ENCODE data around the gene KRTAP12-3. TPM values are rescaled to one million over a fixed set of nuclear protein-coding genes. Genes with fewer than 3 reads are reported as not detected.

Gene KRTAP12-3
- total RNA-seq, 2 experiments from 2014 or later: not detected

DNA sequence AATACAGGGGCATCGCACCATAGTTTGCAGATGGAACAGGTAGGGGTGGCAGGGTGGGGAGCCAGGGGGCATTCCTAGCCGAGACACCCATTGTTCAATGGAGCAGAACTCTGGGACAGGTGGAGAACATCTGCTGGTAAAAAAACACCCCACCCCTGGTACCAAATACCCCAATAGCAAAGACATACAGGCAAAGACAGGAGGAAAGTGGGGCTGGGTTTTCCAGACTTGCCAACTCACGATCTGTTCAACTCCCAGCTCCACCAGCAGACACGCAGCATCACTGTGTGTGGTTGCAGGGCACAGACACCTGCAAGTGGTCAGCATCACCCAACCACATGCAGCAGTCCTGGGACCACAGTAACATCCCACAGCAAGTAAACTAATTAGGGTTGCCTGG lies 46.2 kb upstream of the KRTAP12-3 start:
- no TSS peak for BruUV-seq (replicated peaks)
- H4K20me1 ChIP-seq (ENCODE audit: insufficient read depth, low read length): no peaks in the 10 kb centered on the region
- no peaks in the 10 kb centered on the region for H3K79me2 ChIP-seq (ENCODE audit: insufficient read depth, low read depth, low read length)
- H3K27ac ChIP-seq (ENCODE audit: low read depth, low read length, poor library complexity, severe bottlenecking): no peak overlapping the region
- H3K4me2 ChIP-seq (ENCODE audit: low read length): no peak overlapping the region
- no peak overlapping the region for H2AFZ ChIP-seq (ENCODE audit: low read length)
- no peak overlapping the region for H3K4me3 ChIP-seq (ENCODE audit: low read depth, low read length, poor library complexity, severe bottlenecking)
- CTCF ChIA-PET (ENCODE audit: unreplicated experiment): no interaction called here
- H3K36me3 ChIP-seq (ENCODE audit: insufficient read depth, low read length): no peaks in the 10 kb centered on the region
- intact Hi-C loops (cut with micrococcal nuclease; ENCODE audit: unreplicated experiment): no loop called here
- no peak for DNase-seq (ENCODE audit: low spot score)
- H3K9me2 ChIP-seq (ENCODE audit: insufficient read depth, low read length): no peaks in the 10 kb centered on the region
- POLR2A ChIA-PET: no interaction called here
- 0 out of 2 replicates have a peak, but pooled peaks cover 9% of the 10 kb centered on the region for H3K9me3 ChIP-seq (ENCODE audit: low read length)
- no peak for TF ChIP-seq EZH2phosphoT487 (IDR thresholded peaks at IDR 0.05; ENCODE audit: borderline replicate concordance, low read depth, low read length)
- TF ChIP-seq, protein P1, sequence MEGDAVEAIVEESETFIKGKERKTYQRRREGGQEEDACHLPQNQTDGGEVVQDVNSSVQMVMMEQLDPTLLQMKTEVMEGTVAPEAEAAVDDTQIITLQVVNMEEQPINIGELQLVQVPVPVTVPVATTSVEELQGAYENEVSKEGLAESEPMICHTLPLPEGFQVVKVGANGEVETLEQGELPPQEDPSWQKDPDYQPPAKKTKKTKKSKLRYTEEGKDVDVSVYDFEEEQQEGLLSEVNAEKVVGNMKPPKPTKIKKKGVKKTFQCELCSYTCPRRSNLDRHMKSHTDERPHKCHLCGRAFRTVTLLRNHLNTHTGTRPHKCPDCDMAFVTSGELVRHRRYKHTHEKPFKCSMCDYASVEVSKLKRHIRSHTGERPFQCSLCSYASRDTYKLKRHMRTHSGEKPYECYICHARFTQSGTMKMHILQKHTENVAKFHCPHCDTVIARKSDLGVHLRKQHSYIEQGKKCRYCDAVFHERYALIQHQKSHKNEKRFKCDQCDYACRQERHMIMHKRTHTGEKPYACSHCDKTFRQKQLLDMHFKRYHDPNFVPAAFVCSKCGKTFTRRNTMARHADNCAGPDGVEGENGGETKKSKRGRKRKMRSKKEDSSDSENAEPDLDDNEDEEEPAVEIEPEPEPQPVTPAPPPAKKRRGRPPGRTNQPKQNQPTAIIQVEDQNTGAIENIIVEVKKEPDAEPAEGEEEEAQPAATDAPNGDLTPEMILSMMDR (conservative IDR thresholded peaks at IDR 0.05; ENCODE audit: low read length): no peak
- no peaks in the 10 kb centered on the region for H3K4me1 ChIP-seq (ENCODE audit: insufficient read depth, low read length, poor library complexity, severe bottlenecking)

GRCh38 chr21:44612029-44612486 lies 45.7 kb upstream of the KRTAP12-3 start, which contains the start of gene KRTAP10-8:
Gene KRTAP10-8, plus strand, starts transcription at chr21:44612079. Its CDS starts 22 bp downstream, at chr21:44612101.
- 0 out of 2 replicates have a peak, but pooled peaks cover 9% of the 10 kb centered on the region for H3K9me3 ChIP-seq (ENCODE audit: low read length)
- no peak for TF ChIP-seq EZH2phosphoT487 (IDR thresholded peaks at IDR 0.05; ENCODE audit: borderline replicate concordance, low read depth, low read length)
- TF ChIP-seq, protein P1 (conservative IDR thresholded peaks at IDR 0.05; ENCODE audit: low read length): no peak
- no peak within 1 kb of the TSS for H3K27ac ChIP-seq (ENCODE audit: low read depth, low read length, poor library complexity, severe bottlenecking)
- CTCF ChIA-PET (ENCODE audit: unreplicated experiment): no interaction called here
- H3K79me2 ChIP-seq (ENCODE audit: insufficient read depth, low read depth, low read length): no peaks in the 10 kb centered on the region
- no TSS peak for BruUV-seq (replicated peaks)
- no peaks in the 10 kb centered on the region for H3K36me3 ChIP-seq (ENCODE audit: insufficient read depth, low read length)
- H3K9me2 ChIP-seq (ENCODE audit: insufficient read depth, low read length): no peaks in the 10 kb centered on the region
- no peak within 1 kb of the TSS for H3K4me3 ChIP-seq (ENCODE audit: low read depth, low read length, poor library complexity, severe bottlenecking)
- H4K20me1 ChIP-seq (ENCODE audit: insufficient read depth, low read length): no peaks in the 10 kb centered on the region
- DNase-seq (ENCODE audit: low spot score): no peak
- no peak within 1 kb of the TSS for H2AFZ ChIP-seq (ENCODE audit: low read length)
- H3K4me1 ChIP-seq (ENCODE audit: insufficient read depth, low read length, poor library complexity, severe bottlenecking): no peaks in the 10 kb centered on the region
- no peak within 1 kb of the TSS for H3K4me2 ChIP-seq (ENCODE audit: low read length)
- POLR2A ChIA-PET: no interaction called here
- intact Hi-C loops (cut with micrococcal nuclease; ENCODE audit: unreplicated experiment): no loop called here

- intact Hi-C loops (cut with micrococcal nuclease; ENCODE audit: unreplicated experiment): no loop called here
- DNase-seq (ENCODE audit: low spot score): no peak
- ChIA-PET CTCF (ENCODE audit: unreplicated experiment) (no interaction called here), POLR2A (no interaction called here)
- Histone ChIP-seq H3K9me2 (ENCODE audit: insufficient read depth, low read length) (no peaks in the 10 kb centered on the region), H4K20me1 (ENCODE audit: insufficient read depth, low read length) (no peaks in the 10 kb centered on the region), H2AFZ (ENCODE audit: low read length) (no peak overlapping the region), H3K36me3 (ENCODE audit: insufficient read depth, low read length) (no peaks in the 10 kb centered on the region), H3K4me1 (ENCODE audit: insufficient read depth, low read length, poor library complexity, severe bottlenecking) (no peaks in the 10 kb centered on the region), H3K9me3 (ENCODE audit: low read length) (0 out of 2 replicates have a peak, but pooled peaks cover 9% of the 10 kb centered on the region), H3K4me2 (ENCODE audit: low read length) (no peak overlapping the region), H3K27ac (ENCODE audit: low read depth, low read length, poor library complexity, severe bottlenecking) (no peak overlapping the region), H3K4me3 (ENCODE audit: low read depth, low read length, poor library complexity, severe bottlenecking) (no peak overlapping the region), H3K79me2 (ENCODE audit: insufficient read depth, low read depth, low read length) (no peaks in the 10 kb centered on the region)
- no peak for TF ChIP-seq EZH2phosphoT487 (IDR thresholded peaks at IDR 0.05; ENCODE audit: borderline replicate concordance, low read depth, low read length)
- TF ChIP-seq, protein P1 (conservative IDR thresholded peaks at IDR 0.05; ENCODE audit: low read length): no peak
- no TSS peak for BruUV-seq (replicated peaks)
These were observed 45.0 kb upstream of the KRTAP12-3 start for GRCh38 chr21:44612669-44613229.

All from OCI-LY7 (cell line).